Endodermal cell (in vitro differentiated cells): ENCODE results near the gene RIMS4. TPM values are rescaled to one million over a fixed set of nuclear protein-coding genes. Genes with fewer than 3 reads are reported as not detected.

Experiments
- DNase-seq: peaks from one replicate; pipeline ENCODE4 v3.0.0-alpha.2; 2017
- H3K27ac ChIP-seq: 2 replicates; pipeline ENCODE4 v1.5.1; 2013; ENCODE audit warnings: mild to moderate bottlenecking, low read depth, low read length, moderate library complexity
- H3K27me3 ChIP-seq: 2 replicates; pipeline ENCODE4 v1.6.1; 2013; ENCODE audit warnings: mild to moderate bottlenecking, low read length, moderate library complexity; ENCODE audit not compliant: insufficient read depth, control insufficient read depth, poor library complexity, severe bottlenecking
- H3K36me3 ChIP-seq: 2 replicates; pipeline ENCODE4 v1.7.0; 2013; ENCODE audit warnings: mild to moderate bottlenecking, low read length, moderate library complexity; ENCODE audit not compliant: control insufficient read depth, insufficient read depth
- H3K4me1 ChIP-seq: one replicate; pipeline ENCODE4 v1.7.0; 2013; ENCODE audit warnings: low read length; ENCODE audit not compliant: control insufficient read depth, insufficient read depth
- H3K4me3 ChIP-seq: 2 replicates; pipeline ENCODE4 v1.5.1; 2013; ENCODE audit warnings: mild to moderate bottlenecking, low read length, moderate library complexity
- H3K9ac ChIP-seq: 2 replicates; pipeline ENCODE4 v1.6.1; 2013; ENCODE audit warnings: mild to moderate bottlenecking, low read length, moderate library complexity; ENCODE audit not compliant: poor library complexity, severe bottlenecking; ENCODE audit errors: extremely low read depth
- H3K9me3 ChIP-seq: 2 replicates; pipeline ENCODE4 v1.6.1; 2013; ENCODE audit warnings: mild to moderate bottlenecking, low read length, moderate library complexity; ENCODE audit not compliant: control insufficient read depth
- H3K27ac Mint-ChIP-seq: 2 replicates; pipeline ENCODE4 v1.8.0; 2020; ENCODE audit warnings: mixed read lengths
- H3K27me3 Mint-ChIP-seq: 2 replicates; pipeline ENCODE4 v1.8.0; 2021; ENCODE audit warnings: mild to moderate bottlenecking, mixed read lengths; ENCODE audit not compliant: insufficient read depth
- H3K36me3 Mint-ChIP-seq: 2 replicates; pipeline ENCODE4 v1.8.0; 2020; ENCODE audit warnings: low read depth, mixed read lengths
- H3K4me1 Mint-ChIP-seq: 2 replicates; pipeline ENCODE4 v1.8.0; 2020; ENCODE audit warnings: mixed read lengths
- H3K4me3 Mint-ChIP-seq: 2 replicates; pipeline ENCODE4 v1.8.0; 2020; ENCODE audit warnings: mild to moderate bottlenecking, moderate library complexity, mixed read lengths
- H3K9me3 Mint-ChIP-seq: 2 replicates; pipeline ENCODE4 v1.8.0; 2020; ENCODE audit warnings: mild to moderate bottlenecking, mixed read lengths
- CTCF ChIP-seq: fragments of 200-600 bp; sonication (generic); conservative IDR thresholded peaks from 2 replicates; pipeline ENCODE4 v1.5.0; 2021; ENCODE audit warnings: antibody characterized with exemption, mild to moderate bottlenecking
- WGBS, 2 experiments: methylation state at CpG; one replicate each; pipeline versions ENCODE4 v1.1.5 to v1.1.7; 2013; ENCODE audit warnings: missing lambda C conversion rate in 2 of 2, mixed read lengths in 1 of 2; ENCODE audit not compliant: insufficient coverage in 1 of 2, insufficient read length in 1 of 2; 5-methylcytosine and 5-hydroxymethylcytosine counted together
- total RNA-seq, 2 donors: library from RNA; stranded (reverse); fragmentation: NEBNext Ultra II Directional in 1 of 2; extraction: Animal tissue kit (Norgen Biotek cat#: 25700) in 1 of 2; gene quantifications; 2 replicates in 1 of 2; 3 replicates in 1 of 2; pipeline ENCODE4 v1.2.1, GENCODE V29; 2021

The RIMS4 gene
- total RNA-seq, 2 donors from 2014 or later, result 4.3 to 13.0 TPM

DNA sequence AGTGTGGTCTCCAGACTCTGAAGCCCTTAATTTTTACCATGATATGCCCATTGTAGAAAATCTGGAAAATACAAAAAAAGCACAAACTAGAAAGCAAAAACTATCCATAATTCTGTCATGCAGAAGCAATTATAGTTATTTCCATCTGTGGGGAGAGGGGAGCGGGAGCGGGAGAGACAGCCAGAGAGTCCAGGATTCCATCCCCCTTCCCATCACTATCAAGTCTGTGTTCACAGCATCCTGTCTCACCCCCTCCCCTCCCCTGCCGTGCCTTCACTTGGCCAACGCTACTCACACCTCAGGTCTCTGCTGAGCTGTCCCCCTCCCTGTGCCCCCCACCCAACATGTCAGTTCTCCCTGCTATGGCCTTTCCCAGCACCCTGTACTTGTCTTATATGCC, 14.5 kb downstream of the RIMS4 start:
- no peaks in the 10 kb centered on the region for H3K4me1 ChIP-seq
- no peak for DNase-seq
- H3K9me3 ChIP-seq, result no peaks in the 10 kb centered on the region
- no peak overlapping the region for H3K27ac ChIP-seq
- peaks cover 26% of the 10 kb centered on the region for H3K27me3 ChIP-seq
- H3K27me3 Mint-ChIP-seq, result peaks cover 18% of the 10 kb centered on the region
- no peaks in the 10 kb centered on the region for H3K36me3 Mint-ChIP-seq
- H3K4me3 ChIP-seq, result no peak overlapping the region
- no peak overlapping the region for H3K4me3 Mint-ChIP-seq
- no peak overlapping the region for H3K27ac Mint-ChIP-seq
- H3K36me3 ChIP-seq, result no peaks in the 10 kb centered on the region
- H3K9me3 Mint-ChIP-seq, result no peaks in the 10 kb centered on the region
- TF ChIP-seq CTCF, result no peak
- peaks cover 10% of the 10 kb centered on the region for H3K4me1 Mint-ChIP-seq
- 64% methylated on average over 4 of the region's 4 CpGs; no CpG with 5 or more reads in 1 of the 2 experiments for WGBS, 2 experiments
- H3K9ac ChIP-seq, result no peak overlapping the region

DNA sequence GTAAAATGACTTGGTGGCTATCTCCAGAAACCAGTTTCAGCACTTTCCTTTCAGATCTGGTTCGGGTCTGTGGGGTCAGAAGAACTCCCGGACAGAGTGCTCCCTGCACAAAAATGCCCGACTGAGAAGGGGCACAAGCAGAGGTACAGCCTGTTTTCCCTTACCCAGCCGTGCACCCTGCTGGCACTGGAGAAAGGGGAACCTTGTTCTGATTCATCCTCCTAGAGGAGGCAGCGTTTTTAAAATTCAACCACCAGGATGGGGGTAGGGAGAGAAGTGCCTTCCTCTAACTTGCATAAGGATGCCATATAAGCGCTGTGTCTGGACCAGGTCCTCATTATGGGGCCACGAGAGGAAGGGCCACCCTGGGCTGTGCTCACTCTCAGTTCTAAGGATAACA, 17.6 kb downstream of the RIMS4 start:
- no peak for DNase-seq
- H3K4me3 Mint-ChIP-seq, result no peak overlapping the region
- H3K27ac Mint-ChIP-seq, result no peak overlapping the region
- no peaks in the 10 kb centered on the region for H3K4me1 ChIP-seq
- peaks cover 14% of the 10 kb centered on the region for H3K27me3 ChIP-seq
- no peaks in the 10 kb centered on the region for H3K9me3 ChIP-seq
- H3K9ac ChIP-seq, result no peak overlapping the region
- no peaks in the 10 kb centered on the region for H3K36me3 Mint-ChIP-seq
- no peak overlapping the region for H3K4me3 ChIP-seq
- TF ChIP-seq CTCF, result no peak
- H3K27ac ChIP-seq, result no peak overlapping the region
- H3K9me3 Mint-ChIP-seq, result no peaks in the 10 kb centered on the region
- peaks cover 8% of the 10 kb centered on the region for H3K27me3 Mint-ChIP-seq
- peaks cover 10% of the 10 kb centered on the region for H3K4me1 Mint-ChIP-seq
- H3K36me3 ChIP-seq, result no peaks in the 10 kb centered on the region
- 81 to 83% methylated on average over 5 to 7 of the region's 7 CpGs for WGBS, 2 experiments

DNA sequence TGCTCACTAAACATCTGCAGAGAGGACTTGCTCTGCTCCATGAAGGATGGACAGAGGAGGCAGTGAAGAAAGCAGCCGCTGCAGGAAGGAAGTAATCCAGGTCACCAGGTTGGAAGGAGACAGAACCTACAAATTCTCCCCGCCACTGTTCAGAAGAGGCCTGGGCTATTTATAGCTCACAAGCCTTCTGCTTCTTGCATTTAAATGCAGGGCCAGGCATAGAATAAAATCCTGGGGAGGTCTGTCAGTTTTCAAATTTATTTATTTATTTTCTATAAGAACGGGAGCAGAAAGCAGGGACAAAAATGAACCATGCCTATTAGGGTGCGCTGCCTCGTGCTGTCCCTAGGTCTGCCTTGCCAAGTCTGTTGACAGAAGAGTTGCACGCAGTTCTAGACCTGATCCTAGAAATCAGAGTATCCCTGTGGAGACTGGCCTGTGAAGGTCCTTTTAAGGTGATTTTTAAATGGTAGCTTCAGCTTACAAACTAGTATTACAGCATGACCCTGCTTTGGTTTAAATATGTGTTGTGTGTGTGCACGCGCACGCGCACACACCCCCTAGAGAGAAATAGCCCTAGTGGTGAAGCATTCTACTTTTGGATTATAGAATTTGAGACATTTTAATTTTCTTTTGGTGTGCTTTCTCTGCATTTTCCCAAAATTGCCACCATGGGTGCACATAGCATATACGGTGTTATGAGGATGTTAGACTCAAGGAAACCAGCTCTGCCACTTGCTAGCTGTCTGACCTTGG, 19.5 kb downstream of the RIMS4 start:
- Mint-ChIP-seq H3K9me3 (no peaks in the 10 kb centered on the region), H3K4me3 (no peak overlapping the region), H3K27me3 (no peaks in the 10 kb centered on the region), H3K36me3 (no peaks in the 10 kb centered on the region), H3K4me1 (peaks cover 6% of the 10 kb centered on the region), H3K27ac (no peak overlapping the region)
- 96% methylated on average over 8 to 11 of the region's 11 CpGs for WGBS, 2 experiments
- Histone ChIP-seq H3K36me3 (no peaks in the 10 kb centered on the region), H3K27me3 (no peaks in the 10 kb centered on the region), H3K27ac (no peak overlapping the region), H3K4me1 (no peaks in the 10 kb centered on the region), H3K9me3 (no peaks in the 10 kb centered on the region), H3K9ac (no peak overlapping the region), H3K4me3 (no peak overlapping the region)
- DNase-seq, result no peak
- TF ChIP-seq CTCF, result no peak
